Gastrocnemius medialis (tissue), 4 donors: ENCODE results near the gene DENND4C.

Experiments
- POLR2A ChIP-seq, 2 donors: fragments of 450-650 bp; IDR thresholded peaks; one replicate each; pipeline ENCODE4 v1.6.1; 2017; ENCODE audit warnings: antibody characterized with exemption in 2 of 2, mild to moderate bottlenecking in 2 of 2, moderate library complexity in 2 of 2
- TF ChIP-seq, protein P1 (sequence below), 5 experiments: fragments of 450-650 bp in 3 of 5; fragments of 200-600 bp in 2 of 5; sonication (generic) in 2 of 5; IDR thresholded peaks in 4 of 5; conservative IDR thresholded peaks in 1 of 5; 1 replicate in 4 of 5; 2 replicates in 1 of 5; pipeline ENCODE4 v1.5.1; 2016 to 2019; ENCODE audit warnings: antibody characterized with exemption in 5 of 5, mild to moderate bottlenecking in 3 of 5, moderate library complexity in 3 of 5

DNA sequence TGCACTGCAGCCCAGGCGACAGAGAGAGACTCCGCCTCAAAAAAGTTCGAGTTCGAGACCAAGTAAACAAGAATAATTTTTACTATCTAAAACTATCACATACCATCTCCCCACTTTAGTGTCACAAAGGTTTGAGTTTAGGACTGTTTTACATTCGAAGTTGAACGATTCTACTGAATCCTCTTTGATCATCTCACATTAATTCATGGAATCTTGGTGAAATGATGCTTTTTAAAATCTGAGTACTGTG, 150.3 kb downstream of the DENND4C start:
- TF ChIP-seq, protein P1, sequence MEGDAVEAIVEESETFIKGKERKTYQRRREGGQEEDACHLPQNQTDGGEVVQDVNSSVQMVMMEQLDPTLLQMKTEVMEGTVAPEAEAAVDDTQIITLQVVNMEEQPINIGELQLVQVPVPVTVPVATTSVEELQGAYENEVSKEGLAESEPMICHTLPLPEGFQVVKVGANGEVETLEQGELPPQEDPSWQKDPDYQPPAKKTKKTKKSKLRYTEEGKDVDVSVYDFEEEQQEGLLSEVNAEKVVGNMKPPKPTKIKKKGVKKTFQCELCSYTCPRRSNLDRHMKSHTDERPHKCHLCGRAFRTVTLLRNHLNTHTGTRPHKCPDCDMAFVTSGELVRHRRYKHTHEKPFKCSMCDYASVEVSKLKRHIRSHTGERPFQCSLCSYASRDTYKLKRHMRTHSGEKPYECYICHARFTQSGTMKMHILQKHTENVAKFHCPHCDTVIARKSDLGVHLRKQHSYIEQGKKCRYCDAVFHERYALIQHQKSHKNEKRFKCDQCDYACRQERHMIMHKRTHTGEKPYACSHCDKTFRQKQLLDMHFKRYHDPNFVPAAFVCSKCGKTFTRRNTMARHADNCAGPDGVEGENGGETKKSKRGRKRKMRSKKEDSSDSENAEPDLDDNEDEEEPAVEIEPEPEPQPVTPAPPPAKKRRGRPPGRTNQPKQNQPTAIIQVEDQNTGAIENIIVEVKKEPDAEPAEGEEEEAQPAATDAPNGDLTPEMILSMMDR (IDR thresholded peaks at IDR 0.05 in 4 of 5, conservative IDR thresholded peaks at IDR 0.05 in 1 of 5): no peak
- TF ChIP-seq POLR2A (IDR thresholded peaks at IDR 0.05): no peak
